CD4-positive, alpha-beta T cell treated with Interleukin-15 for 1 hour (primary cell): ENCODE data around the gene KIF5C.

Source experiments
- DNase-seq: peaks from one replicate; pipeline ENCODE4 v3.0.0-alpha.2; 2020

The KIF5C gene

GRCh38 chr2:148926981-148927401 is 52.0 kb downstream of the KIF5C start:
- DNase-seq = peak; percentile 50

DNA sequence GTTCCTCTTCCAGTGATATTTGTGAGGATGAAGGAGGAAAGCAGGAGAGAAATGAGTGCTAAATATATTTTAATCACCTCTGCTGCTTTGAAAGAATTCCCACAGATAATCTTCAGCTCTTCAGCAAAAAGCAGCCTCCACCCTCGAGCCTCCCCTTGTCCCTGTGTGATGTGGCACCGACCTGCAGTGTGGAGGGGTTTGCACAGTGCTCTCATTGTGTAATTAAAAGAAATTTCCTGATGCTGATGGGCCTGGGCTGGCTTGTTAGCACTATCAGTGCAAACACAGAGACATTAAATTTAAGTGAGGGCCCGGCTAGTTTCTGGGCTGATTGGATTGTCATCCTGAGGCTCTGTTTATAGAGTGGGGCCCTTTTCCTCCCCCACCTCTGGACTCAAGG is 53.4 kb downstream of the KIF5C start:
- no peak for DNase-seq

DNA sequence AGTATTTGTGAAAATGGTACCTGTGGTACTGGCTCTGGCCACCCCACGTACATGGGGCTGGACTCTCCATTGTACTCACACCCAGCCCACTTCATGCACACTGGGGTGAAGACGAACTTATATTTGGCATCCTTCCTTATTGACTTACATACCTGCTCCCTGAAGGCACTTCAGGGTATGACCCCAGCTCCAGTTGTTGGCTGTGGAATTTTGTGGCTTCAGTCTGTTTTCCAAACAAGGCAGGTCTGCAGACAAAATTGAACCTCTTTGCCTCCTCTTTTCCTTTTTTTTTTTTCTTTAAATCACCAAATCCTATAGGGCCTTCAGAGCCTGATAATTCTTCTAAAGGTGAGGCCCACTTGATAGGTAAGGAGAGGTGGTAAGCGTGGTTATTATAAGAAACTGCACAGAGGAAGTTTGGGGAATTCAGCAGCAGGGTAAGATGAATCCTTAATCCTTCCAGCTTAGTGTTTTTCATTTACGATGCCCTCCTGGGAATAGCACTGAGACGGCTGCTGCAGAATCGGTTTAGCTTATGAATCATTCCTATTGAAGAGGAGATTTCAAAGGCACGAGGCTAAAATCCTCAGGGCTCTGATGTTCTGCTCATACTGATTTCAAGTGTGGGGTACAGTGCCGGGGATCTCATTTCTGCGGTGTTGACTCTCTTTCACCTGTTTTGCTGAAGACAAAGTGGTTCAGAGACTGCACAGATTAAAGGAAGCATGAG is 55.2 kb downstream of the KIF5C start:
- DNase-seq = no peak

DNA sequence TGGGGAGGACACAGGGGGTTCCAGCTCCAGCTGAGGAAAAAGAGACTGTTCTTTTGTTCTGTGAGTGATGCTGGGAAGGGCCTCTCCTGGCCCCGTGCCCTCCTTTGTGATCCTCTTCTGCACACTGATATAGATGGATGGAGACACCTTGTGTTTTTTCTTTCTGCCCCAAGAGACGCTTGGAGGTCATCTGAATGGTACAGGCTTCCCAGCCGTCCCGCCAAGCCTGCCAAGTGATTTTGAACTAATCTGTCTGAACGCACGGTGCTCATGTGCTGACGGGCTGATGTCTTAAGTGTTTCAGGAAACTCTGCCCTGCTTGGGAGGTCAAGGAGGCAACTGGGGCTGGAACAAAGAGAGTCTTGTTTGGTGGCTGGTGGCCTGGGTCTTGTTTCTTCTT is 57.5 kb downstream of the KIF5C start:
- no peak for DNase-seq

GRCh38 chr2:148933456-148933855 is 58.4 kb downstream of the KIF5C start:
- no peak for DNase-seq

DNA sequence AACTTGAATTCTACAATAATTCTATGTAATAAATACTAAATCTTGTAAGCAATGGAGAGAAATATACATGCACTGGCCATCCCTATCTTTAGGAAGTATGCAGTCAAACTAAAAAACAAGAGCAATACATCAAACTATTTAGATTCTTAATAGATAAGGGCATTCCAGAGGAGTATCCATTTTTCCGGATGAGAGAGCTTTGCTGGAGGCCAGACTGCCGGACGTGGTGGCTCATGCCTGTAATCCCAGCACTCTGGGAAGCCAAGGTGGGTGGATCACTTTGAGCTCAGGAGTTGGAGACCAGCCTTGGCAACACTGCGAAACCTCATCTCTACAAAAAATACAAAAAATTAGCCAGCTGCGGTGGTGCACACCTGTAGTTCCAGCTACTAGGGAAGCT is 60.8 kb downstream of the KIF5C start:
- no peak for DNase-seq

GRCh38 chr2:148936857-148937450 is 61.9 kb downstream of the KIF5C start:
- DNase-seq = no peak

GRCh38 chr2:148939271-148939670 is 64.2 kb downstream of the KIF5C start:
- DNase-seq = no peak

GRCh38 chr2:148943097-148943496 is 68.1 kb downstream of the KIF5C start:
- DNase-seq = no peak

GRCh38 chr2:148944536-148944935 is 69.5 kb downstream of the KIF5C start:
- no peak for DNase-seq

DNA sequence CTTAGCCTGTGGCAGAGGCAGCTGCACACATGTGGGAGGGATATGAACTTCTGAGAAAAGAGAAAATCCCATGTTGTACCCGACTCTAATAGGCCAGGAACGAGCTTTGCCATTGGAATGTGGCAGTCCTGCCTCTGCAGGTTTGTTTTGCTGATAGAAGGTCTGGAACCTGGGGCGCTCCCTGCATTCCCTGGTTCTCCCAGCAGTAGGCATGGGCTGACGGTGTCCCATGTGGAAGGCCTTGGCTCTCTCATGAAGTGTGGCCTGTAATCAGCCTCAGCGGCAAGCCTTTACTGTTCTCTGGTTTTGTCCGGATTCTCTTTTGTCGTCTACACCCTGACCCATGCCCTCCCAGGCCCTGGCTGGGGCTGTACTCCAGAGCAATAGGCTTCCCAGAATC is 72.3 kb downstream of the KIF5C start:
- DNase-seq = no peak

DNA sequence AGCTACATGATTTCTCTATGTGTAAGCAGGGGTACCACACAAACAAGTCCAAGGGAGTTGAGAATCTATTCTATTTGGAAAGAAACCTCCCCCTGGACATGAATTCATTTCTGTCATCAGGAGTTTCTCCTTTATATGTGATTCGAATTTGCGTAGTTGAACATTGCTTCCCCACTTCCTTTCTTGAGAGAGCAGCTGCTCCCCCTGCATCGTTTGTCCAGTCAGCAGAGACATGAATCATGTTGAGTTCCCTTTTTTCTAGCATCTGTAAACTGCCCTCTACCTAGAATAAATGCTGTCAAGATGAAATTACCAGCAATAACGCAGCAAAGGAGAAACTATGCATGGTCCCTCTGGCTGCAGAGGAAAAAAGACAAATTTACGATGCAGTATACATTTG is 73.8 kb downstream of the KIF5C start:
- DNase-seq = peak; percentile 19

- DNase-seq = no peak
Observed at GRCh38 chr2:148949348-148949747, 74.3 kb downstream of the KIF5C start.

DNA sequence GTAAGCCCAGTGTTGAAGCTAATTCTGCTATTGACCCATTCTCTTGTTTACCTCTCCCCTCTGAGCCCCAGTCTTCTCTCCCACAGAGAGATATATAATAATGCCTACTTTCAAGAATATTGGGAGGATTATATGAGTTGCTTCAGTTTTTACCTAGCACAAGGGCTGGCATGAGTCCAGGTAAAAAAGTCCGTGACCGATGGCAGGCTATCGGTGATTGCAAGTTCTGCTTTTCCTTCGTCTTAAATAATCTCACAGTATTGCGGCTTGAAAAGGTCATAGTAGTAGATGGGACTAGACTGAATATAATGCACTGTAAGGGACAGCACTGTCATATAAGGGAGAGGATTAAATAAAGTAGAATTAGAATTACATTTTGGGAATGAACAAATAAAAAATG is 77.6 kb downstream of the KIF5C start:
- DNase-seq = no peak

GRCh38 chr2:148953426-148953825 is 78.4 kb downstream of the KIF5C start:
- no peak for DNase-seq

DNA sequence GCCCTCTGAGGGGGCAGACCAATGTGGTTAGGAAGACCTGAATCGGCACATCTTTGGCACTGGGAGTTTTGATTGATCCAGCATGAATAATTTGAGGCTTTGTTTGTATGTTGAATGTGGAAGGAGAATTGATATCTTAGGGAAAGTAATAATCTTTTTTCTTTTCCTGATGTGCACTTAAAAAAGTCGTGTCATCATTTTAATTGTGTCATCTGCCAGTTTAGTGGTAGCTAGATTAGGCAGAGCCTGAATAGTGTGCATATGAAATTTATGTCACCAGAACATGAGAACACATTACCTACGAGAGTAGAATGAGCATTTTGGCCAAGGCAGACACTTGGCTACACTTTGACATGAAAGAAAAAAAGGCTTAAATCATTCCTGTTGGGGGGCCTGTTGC is 79.5 kb downstream of the KIF5C start:
- no peak for DNase-seq

DNA sequence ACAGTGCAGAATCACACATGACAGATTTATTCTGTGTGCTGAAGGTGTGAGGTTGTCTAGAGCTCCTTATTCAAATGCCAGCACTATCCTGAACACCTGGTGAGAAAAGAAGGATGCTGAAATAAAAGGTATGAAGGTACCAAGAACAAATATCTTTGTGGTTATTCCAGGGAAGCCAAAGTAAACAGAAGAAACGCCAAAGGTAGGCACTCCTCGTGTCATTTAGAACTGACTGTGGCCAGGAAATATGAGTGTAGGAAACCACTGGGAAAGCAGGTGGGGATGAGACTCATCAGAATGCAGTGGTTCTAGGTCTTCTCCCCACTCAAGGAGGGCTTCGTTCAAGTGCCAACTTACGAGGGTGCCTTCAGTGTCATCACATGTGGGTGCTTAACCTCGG is 80.8 kb downstream of the KIF5C start:
- no peak for DNase-seq

DNA sequence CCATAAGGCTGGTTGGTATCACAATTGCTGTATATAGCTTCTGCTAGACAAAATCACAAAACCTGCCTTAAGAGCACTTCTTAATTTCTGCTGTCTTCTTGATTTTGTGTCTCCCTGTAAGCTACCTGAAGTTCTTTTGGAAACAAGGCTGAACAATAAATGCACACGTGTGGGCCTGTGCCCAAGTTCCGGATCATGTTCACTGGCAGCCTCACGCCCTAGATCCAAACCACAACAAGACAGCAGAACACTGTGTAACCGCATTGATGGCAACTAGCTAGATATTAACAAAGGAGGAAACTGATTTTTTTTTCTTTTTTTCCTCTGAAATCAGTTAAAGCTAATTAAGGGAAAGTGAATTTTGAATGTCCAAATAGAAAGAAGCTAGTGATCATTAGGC is 82.0 kb downstream of the KIF5C start:
- no peak for DNase-seq

DNA sequence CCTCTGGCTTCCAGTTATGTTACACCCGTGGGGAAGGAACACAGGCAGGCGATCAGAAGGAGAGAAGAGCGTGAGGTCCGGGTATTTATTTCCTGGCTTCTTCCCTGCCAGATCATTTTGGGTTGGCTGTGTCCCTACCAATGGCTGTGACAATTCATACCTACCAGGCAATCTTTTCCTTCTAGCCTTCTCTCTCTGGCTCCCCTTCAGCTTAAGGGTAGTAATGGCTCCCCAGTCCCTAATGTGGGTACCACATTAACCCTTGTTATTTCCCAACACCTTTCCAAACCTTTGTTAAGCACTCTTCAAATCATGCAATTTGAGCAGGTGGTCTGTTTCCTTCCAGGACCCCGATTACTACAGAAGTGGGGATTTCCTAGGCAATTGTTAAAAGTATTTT is 84.7 kb downstream of the KIF5C start:
- DNase-seq = no peak

GRCh38 chr2:148960483-148960882 is 85.5 kb downstream of the KIF5C start:
- DNase-seq = no peak

DNA sequence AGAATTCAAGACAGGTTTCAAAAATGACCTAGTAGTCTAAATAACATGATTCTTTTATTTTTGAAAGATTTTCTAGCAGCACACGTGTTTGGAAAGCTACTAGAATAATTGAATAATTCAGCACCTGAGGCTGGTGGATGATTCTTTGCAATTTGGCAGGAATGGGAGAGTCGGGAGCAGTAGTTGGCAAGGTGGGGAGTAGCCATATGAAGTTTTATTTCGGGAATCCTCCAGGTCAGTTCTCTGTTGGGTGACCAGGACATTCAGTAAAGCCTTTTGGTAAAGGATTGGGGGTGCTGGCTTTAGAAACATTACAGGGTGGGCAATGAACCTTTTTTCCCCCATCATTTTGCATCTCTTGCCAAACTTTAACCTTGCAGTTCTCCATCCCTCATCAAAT is 88.4 kb downstream of the KIF5C start:
- DNase-seq = no peak

DNA sequence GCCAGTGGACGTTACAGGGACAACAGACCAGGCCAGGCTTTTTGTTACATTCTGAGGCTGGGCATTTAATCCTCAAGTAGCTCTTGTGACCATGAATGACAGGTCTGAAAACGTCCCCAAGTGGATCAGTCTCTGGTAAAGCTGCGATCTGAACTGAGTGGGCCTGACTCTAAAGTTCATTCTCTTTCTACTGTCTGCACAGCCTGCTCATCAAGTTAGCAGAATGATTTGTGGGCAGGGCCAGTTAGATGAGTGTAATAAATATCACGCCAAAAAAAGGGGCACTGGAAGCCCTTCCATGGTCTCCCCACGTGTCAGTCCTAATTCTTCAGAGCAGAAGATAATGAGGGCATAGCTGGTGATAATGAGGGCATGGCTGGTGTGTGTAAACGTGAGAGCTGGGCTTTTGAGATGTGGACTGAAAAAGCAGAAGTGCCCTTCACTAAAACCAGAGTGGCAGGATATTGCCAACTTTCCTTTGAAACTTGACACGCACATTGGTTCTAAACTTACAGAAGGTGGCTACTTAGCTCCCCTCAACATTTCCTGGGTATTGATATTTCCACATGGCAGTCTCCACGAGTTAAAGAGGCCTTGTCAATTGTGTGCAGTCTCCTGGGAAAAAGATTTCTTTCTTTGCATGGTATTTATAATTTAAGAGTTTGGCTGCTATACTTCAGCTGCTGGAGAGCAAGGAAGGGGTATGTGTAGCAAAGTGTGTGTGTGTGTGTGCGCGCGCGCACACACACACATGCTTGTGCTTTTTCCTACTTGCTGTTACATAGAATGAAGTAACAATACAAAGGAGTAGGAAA is 90.8 kb downstream of the KIF5C start:
- no peak for DNase-seq

DNA sequence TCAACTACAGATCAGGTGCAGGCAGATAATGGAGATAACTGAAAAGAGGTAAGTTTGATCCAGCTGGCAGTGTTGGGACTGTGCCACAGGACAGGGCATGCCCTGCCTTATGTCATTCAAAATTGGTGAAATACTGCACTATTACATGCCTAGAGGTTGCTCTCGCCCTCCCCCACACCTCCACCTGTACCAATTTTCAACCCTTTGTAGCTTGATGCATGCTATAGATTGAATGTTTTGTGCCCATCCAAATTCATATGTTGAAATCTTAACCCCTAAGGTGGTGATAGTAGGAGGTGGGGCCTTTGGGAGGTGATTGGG is 91.4 kb downstream of the KIF5C start:
- DNase-seq = no peak

DNA sequence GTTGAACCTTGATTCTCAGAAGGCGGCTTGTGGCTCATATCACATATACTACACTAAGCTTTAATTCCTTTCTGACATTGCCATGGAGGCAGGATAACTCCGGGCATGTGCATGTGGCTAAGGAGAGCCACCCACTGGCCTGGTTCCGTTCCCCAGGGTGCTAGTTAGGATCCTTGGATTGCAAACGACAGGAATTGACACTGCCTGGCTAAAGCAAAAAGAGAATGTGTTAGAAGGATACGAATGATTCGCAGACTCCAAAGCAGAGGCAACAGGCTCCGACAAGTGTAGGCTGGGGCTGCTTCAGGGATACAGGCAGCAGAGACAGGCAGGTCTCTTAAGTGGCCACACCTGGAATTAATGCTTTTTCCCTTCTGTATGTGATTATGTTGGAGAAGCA is 92.0 kb downstream of the KIF5C start:
- no peak for DNase-seq
